Pancreas (tissue), 10 donors: ENCODE measurements around the gene MYMX. TPM values are rescaled to one million over a fixed set of nuclear protein-coding genes. Genes with fewer than 3 reads are reported as not detected.
A peak's percentile ranks its signal among the peaks of the same experiment; 100 is the strongest.

Experiments used
- ATAC-seq, 4 donors: fragments of 200-7000 bp; cut with Tn5 transposase; one replicate each; pipeline versions ENCODE4 v1.8.0 to v1.9.1; 2020; ENCODE audit warnings: mild to moderate bottlenecking in 4 of 4, moderate library complexity in 4 of 4
- DNase-seq, 6 donors: peaks; one replicate each; pipeline ENCODE4 v3.0.0-alpha.2; 2020
- FAIRE-seq: peaks from 2 replicates; lab custom pipeline; 2012; peaks lifted over from hg19 to GRCh38; lab: Jason Lieb, UNC
- H3K27ac ChIP-seq, 4 donors: fragments of 200-600 bp; sonication (generic); 1 replicate in 3 of 4; 2 replicates in 1 of 4; pipeline versions ENCODE4 v1.5.0 to v1.8.0; 2020
- H3K27me3 ChIP-seq, 4 donors: fragments of 200-600 bp; one replicate each; pipeline ENCODE4 v1.8.0; 2021
- H3K36me3 ChIP-seq, 3 donors: fragments of 200-600 bp; sonication (generic) in 1 of 3; one replicate each; pipeline versions ENCODE4 v1.5.0 to v1.8.0; 2020 to 2021
- H3K4me1 ChIP-seq, 3 donors: fragments of 200-600 bp; one replicate each; pipeline ENCODE4 v1.8.0; 2021
- H3K4me3 ChIP-seq, 4 donors: fragments of 200-600 bp; sonication (generic) in 2 of 4; one replicate each; pipeline versions ENCODE4 v1.5.0 to v1.8.0; 2020 to 2021
- H3K9me3 ChIP-seq, 4 donors: fragments of 200-600 bp; one replicate each; pipeline ENCODE4 v1.8.0; 2021
- WGBS, 2 donors: extraction: QIAGEN DNeasy Blood & Tissue Kit; methylation state at CpG; one replicate each; pipeline ENCODE4 v1.1.7; 2013; 5-methylcytosine and 5-hydroxymethylcytosine counted together
- intact Hi-C, 3 donors: fragments of 100-400 bp; cut with DNase I; formaldehyde crosslinking; loops; one replicate each; pipeline versions ENCODE4 v1.11.1 to v1.14.2; 2022
- polyA plus RNA-seq, 2 donors: library from polyadenylated mRNA; stranded (reverse); fragments of 200-250 nt; gene quantifications; one replicate each; pipeline ENCODE4 v1.2.3, GENCODE V29; 2013
- total RNA-seq, 6 donors: library from RNA; stranded (reverse); fragmentation: NEBNext Ultra II Directional in 4 of 6; extraction: Animal tissue kit (Norgen Biotek cat#: 25700) in 4 of 6; gene quantifications; one replicate each; pipeline versions ENCODE4 v1.2.1 to v1.2.4, GENCODE V29; 2021 to 2023
- TF ChIP-seq, protein P1 (sequence below), 4 donors: fragments of 200-600 bp; sonication (generic) in 3 of 4; IDR thresholded peaks; one replicate each; pipeline versions ENCODE4 v1.5.0 to v1.8.0; 2021; ENCODE audit warnings: antibody characterized with exemption in 4 of 4
- donor health status: healthy with polysubstance abuse.
- donor health status: DM: no; HTN: no; CAD: no; lungs with moderate emphysema.
- donor health status: DM: no; HTN: no; CAD: no.
- donor health status: control.
- donor health status: control.
- donor health status: Bipolar disorder and iron deficiency.
- donor health status: DM: yes; HTN: yes; CAD: no.
- donor health status: DM: no; HTN: no; CAD: no.
- donor health status: DM: no; HTN: no; CAD: no.
- donor health status: DM: yes; HTN: yes; CAD: no.

The MYMX gene
- total and polyA plus RNA-seq, 8 donors, result 0.34 to 4.3 (median 1.7) TPM

- Histone ChIP-seq H3K4me1 (peaks cover 6 to 36% (median 17%) of the 10 kb centered on the region in 3 donors), H3K27me3 (no peaks in the 10 kb centered on the region), H3K27ac (no peak overlapping the region), H3K9me3 (no peaks in the 10 kb centered on the region), H3K36me3 (peaks cover 11 to 62% (median 47%) of the 10 kb centered on the region in 3 donors), H3K4me3 (no peak overlapping the region)
- no peak for FAIRE-seq
- ATAC-seq, result no peak
- peak in 1 of 6 donors; percentile 19 for DNase-seq
- intact Hi-C loops, result no loop called here
- TF ChIP-seq, protein P1, sequence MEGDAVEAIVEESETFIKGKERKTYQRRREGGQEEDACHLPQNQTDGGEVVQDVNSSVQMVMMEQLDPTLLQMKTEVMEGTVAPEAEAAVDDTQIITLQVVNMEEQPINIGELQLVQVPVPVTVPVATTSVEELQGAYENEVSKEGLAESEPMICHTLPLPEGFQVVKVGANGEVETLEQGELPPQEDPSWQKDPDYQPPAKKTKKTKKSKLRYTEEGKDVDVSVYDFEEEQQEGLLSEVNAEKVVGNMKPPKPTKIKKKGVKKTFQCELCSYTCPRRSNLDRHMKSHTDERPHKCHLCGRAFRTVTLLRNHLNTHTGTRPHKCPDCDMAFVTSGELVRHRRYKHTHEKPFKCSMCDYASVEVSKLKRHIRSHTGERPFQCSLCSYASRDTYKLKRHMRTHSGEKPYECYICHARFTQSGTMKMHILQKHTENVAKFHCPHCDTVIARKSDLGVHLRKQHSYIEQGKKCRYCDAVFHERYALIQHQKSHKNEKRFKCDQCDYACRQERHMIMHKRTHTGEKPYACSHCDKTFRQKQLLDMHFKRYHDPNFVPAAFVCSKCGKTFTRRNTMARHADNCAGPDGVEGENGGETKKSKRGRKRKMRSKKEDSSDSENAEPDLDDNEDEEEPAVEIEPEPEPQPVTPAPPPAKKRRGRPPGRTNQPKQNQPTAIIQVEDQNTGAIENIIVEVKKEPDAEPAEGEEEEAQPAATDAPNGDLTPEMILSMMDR (IDR thresholded peaks at IDR 0.05), result no peak
- WGBS, 2 donors, result 85 to 87% methylated on average over 14 of the region's 14 CpGs
Observed at GRCh38 chr6:44251576-44252524, 35.1 kb downstream of the MYMX start.

DNA sequence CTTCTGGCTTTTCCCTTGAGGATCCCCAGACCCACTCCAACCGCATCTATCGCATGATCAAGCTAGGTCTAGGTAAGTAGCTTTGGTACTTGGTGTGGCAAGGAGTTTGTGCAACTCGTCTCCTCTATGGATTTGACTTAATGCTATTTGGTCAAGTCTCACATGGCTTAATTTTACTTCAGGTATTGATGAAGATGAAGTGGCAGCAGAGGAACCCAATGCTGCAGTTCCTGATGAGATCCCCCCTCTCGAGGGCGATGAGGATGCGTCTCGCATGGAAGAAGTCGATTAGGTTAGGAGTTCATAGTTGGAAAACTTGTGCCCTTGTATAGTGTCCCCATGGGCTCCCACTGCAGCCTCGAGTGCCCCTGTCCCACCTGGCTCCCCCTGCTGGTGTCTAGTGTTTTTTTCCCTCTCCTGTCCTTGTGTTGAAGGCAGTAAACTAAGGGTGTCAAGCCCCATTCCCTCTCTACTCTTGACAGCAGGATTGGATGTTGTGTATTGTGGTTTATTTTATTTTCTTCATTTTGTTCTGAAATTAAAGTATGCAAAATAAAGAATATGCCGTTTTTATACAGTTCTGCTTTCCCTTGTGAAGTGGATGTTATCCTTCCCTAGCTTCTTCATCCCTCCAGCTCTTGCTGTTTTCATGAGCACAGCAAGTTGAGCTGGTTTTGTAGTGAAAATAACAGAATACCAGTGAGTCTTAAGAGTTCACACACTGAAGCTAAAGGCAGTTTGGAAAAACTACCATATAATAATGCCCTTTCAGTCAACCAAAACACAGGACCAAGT, 36.8 kb downstream of the MYMX start:
- DNase-seq (peak in 4 of 6 donors; percentile 18 to 53 (median 46)), ATAC-seq (no peak), FAIRE-seq (no peak)
- intact Hi-C loops, result no loop called here
- H3K27ac ChIP-seq, result no peak overlapping the region
- H3K9me3 ChIP-seq, result no peaks in the 10 kb centered on the region
- no peak overlapping the region for H3K4me3 ChIP-seq
- H3K27me3 ChIP-seq, result no peaks in the 10 kb centered on the region
- WGBS, 2 donors, result 61 to 67% methylated on average over 10 of the region's 10 CpGs
- peaks cover 11 to 62% (median 47%) of the 10 kb centered on the region in 3 donors for H3K36me3 ChIP-seq
- TF ChIP-seq, protein P1 (IDR thresholded peaks at IDR 0.05), result peak; percentile 5 to 29 (median 7)
- H3K4me1 ChIP-seq, result peaks cover 6 to 38% (median 14%) of the 10 kb centered on the region in 3 donors

DNA sequence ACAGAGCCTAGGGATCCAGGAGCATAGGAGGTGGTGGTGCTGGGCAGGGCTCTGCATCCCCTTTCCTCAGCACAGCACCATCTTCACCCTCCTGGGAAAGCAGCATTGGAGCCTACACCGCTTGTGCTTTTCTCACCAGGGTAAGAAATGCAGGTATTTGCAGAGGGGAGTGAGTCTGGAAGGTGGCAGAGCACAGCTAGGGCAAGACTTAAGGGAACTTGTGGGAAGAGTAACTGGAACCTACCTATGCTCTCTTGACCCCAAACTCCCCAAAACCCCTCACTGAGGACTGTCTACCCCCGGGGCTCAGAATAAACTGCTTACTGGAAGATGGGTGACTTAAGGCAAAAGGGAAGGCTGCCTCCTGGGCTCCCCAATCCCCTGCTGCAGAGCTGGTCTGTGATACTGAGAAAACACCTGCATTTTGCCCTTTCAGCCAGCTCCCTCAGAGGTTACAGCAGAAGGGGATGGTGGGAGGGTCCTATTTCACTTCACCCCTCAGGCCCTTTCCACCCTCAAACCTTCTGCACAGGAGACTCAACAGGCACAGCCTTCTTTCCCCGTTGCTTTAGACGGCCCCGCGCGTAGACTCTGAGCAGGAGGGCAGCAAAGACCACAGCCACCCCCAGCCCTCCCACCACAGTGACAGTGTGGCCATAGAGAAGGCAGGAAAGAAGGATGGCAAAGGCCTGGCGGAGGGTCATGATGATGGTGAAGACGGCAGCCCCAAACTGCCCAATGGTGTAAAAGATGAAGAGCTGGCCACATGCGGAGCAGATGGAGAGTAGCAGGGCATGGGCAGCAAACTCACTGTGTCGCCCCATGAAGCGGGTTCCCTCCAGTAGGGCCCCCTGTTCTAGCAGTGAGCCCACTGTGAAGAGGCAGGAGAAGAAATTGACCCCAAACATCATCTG, 37.7 kb downstream of the MYMX start:
- H3K9me3 ChIP-seq, result no peaks in the 10 kb centered on the region
- no peak overlapping the region for H3K27ac ChIP-seq
- H3K4me3 ChIP-seq, result no peak overlapping the region
- FAIRE-seq, result no peak
- 75 to 83% methylated on average over 12 of the region's 12 CpGs for WGBS, 2 donors
- no peaks in the 10 kb centered on the region for H3K27me3 ChIP-seq
- peaks cover 1 to 29% (median 5%) of the 10 kb centered on the region in 3 donors for H3K4me1 ChIP-seq
- intact Hi-C loops, result no loop called here
- H3K36me3 ChIP-seq, result peaks cover 11 to 56% (median 42%) of the 10 kb centered on the region in 3 donors
- no peak for ATAC-seq
- TF ChIP-seq, protein P1 (IDR thresholded peaks at IDR 0.05), result no peak
- peak in 1 of 6 donors; percentile 55 for DNase-seq

DNA sequence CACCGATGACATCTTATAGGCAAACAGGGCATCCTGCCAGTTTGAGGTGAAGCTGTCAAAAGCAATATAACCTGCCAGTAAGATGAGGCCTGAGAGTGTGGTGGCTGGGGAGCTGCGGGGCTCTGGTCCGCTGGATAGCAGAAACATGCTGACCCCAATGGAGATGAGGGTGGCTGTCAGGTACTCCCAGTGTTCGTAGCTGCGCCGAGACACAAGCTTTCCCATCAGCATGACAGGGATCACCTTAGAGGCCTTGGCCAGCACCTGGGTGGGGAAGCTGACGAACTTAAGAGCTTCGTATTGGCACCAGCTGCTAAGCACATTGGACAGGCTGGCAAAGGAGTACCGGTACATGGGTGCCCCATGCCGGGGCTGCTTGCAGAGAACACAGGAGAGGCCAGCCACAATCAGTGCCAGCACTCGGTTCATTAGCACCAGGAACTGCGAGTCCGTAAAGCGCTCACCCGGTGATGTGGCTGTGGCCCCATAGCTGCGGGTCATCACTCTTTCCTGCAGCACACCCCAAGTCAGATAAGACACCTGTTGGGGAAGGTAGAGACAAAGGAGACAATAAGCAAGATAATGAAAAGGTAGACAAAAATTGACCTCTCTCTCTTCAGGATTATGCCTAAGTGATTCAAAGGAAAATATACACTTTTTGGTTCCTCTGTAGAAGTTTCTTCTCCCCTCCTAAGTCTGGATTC, 38.5 kb downstream of the MYMX start:
- Histone ChIP-seq H3K4me3 (no peak overlapping the region), H3K27ac (peak overlapping the region in 1 of 4 donors; percentile 96), H3K9me3 (no peaks in the 10 kb centered on the region), H3K36me3 (peaks cover 7 to 48% (median 38%) of the 10 kb centered on the region in 3 donors), H3K4me1 (peaks cover 0 to 23% (median 0%) of the 10 kb centered on the region in 3 donors), H3K27me3 (no peaks in the 10 kb centered on the region)
- FAIRE-seq (no peak), ATAC-seq (no peak), DNase-seq (peak in 1 of 6 donors; percentile 75)
- intact Hi-C loops, result no loop called here
- TF ChIP-seq, protein P1 (IDR thresholded peaks at IDR 0.05), result no peak
- 49 to 51% methylated on average over 16 of the region's 16 CpGs for WGBS, 2 donors
